IMR-90 (cell line): Measurements from ENCODE around the gene ZNF862. TPM values are rescaled to one million over a fixed set of nuclear protein-coding genes. Genes with fewer than 3 reads are reported as not detected.

Experiments
- ATAC-seq: fragments of 200-7000 bp; cut with Tn5 transposase; 2 replicates; pipeline ENCODE4 v1.9.1; 2020; ENCODE audit warnings: low read depth, mild to moderate bottlenecking, moderate library complexity
- BruUV-seq: library from RNA; stranded (reverse); fragments of 400-500 nt; replicated peaks from 2 replicates; lab custom pipeline; 2021; lab: Mats Ljungman, UMichigan
- CTCF ChIA-PET: fragments of 300-600 bp; formaldehyde crosslinking; extraction: SDS; loops from one replicate; lab custom pipeline; 2021; ENCODE audit warnings: antibody characterized with exemption; lab: Yijun Ruan, JAX
- POLR2A ChIA-PET: fragments of 300-600 bp; sonication (Branson Sonifier 250); formaldehyde crosslinking; loops from one replicate; lab custom pipeline; 2022; ENCODE audit warnings: antibody characterized with exemption; ENCODE audit not compliant: unreplicated experiment; lab: Charles Lee
- DNase-seq: peaks from one replicate; pipeline ENCODE4 v3.0.0; 2013
- H2AFZ ChIP-seq: replicated peaks from 2 replicates; pipeline ENCODE3; 2013; ENCODE audit warnings: low read length, mild to moderate bottlenecking; ENCODE audit not compliant: poor library complexity
- H2AK5ac ChIP-seq: 2 replicates; pipeline ENCODE4 v1.6.1; 2013; ENCODE audit warnings: low read depth, low read length, inconsistent platforms
- H2AK9ac ChIP-seq: replicated peaks from 2 replicates; pipeline ENCODE3; 2013; ENCODE audit warnings: mild to moderate bottlenecking, low read depth, low read length, moderate library complexity; ENCODE audit not compliant: poor library complexity
- H2BK120ac ChIP-seq: 2 replicates; pipeline ENCODE4 v1.6.1; 2013; ENCODE audit warnings: low read depth, low read length, inconsistent platforms
- H2BK15ac ChIP-seq: 3 replicates; pipeline ENCODE4 v1.6.1; 2013; ENCODE audit warnings: low read depth, low read length, inconsistent platforms
- H2BK20ac ChIP-seq: 2 replicates; pipeline ENCODE4 v1.6.1; 2013; ENCODE audit warnings: low read depth, mild to moderate bottlenecking, inconsistent platforms, low read length, moderate library complexity
- H2BK5ac ChIP-seq: 2 replicates; pipeline ENCODE4 v1.6.1; 2013; ENCODE audit warnings: mild to moderate bottlenecking, low read depth, low read length, inconsistent platforms; ENCODE audit not compliant: poor library complexity, severe bottlenecking
- H3K14ac ChIP-seq: replicated peaks from 2 replicates; pipeline ENCODE4 v1.6.1; 2013; ENCODE audit warnings: low read depth, low read length, inconsistent platforms
- H3K18ac ChIP-seq: 2 replicates; pipeline ENCODE4 v1.6.1; 2013; ENCODE audit warnings: low read depth, low read length, control low read depth
- H3K23ac ChIP-seq: 2 replicates; pipeline ENCODE4 v1.6.1; 2013; ENCODE audit warnings: low read depth, low read length, inconsistent platforms
- H3K27ac ChIP-seq: 2 replicates; pipeline ENCODE4 v1.5.1; 2013; ENCODE audit warnings: mild to moderate bottlenecking, control low read depth, low read length; ENCODE audit not compliant: insufficient read depth
- H3K27me3 ChIP-seq: 2 replicates; pipeline ENCODE4 v1.6.1; 2013; ENCODE audit warnings: low read length; ENCODE audit not compliant: control insufficient read depth, insufficient read depth
- H3K36me3 ChIP-seq: 2 replicates; pipeline ENCODE4 v1.6.1; 2013; ENCODE audit warnings: low read length, mixed read lengths; ENCODE audit not compliant: control insufficient read depth, insufficient read depth
- H3K4ac ChIP-seq: 2 replicates; pipeline ENCODE4 v1.6.1; 2013; ENCODE audit warnings: low read depth, low read length, inconsistent platforms
- H3K4me1 ChIP-seq: 2 replicates; pipeline ENCODE4 v1.6.1; 2013; ENCODE audit warnings: low read length, mixed read lengths; ENCODE audit not compliant: control insufficient read depth, insufficient read depth
- H3K4me2 ChIP-seq: 2 replicates; pipeline ENCODE4 v1.6.1; 2013; ENCODE audit warnings: low read depth, mild to moderate bottlenecking, control low read depth, low read length, moderate library complexity
- H3K4me3 ChIP-seq: 2 replicates; pipeline ENCODE4 v1.5.1; 2013; ENCODE audit warnings: low read depth, mild to moderate bottlenecking, control low read depth, low read length, moderate library complexity; ENCODE audit not compliant: insufficient read depth
- H3K56ac ChIP-seq: 2 replicates; pipeline ENCODE4 v1.6.1; 2013; ENCODE audit warnings: low read length, inconsistent platforms; ENCODE audit not compliant: insufficient read depth; ENCODE audit errors: extremely low read depth
- H3K79me1 ChIP-seq, 2 experiments: 2 replicates each; pipeline ENCODE4 v1.6.1; 2013; ENCODE audit warnings: low read length in 2 of 2, inconsistent platforms in 1 of 2, low read depth in 1 of 2
- H3K9ac ChIP-seq: 2 replicates; pipeline ENCODE4 v1.6.1; 2013; ENCODE audit warnings: low read depth, low read length, control low read depth
- H3K9me1 ChIP-seq: 2 replicates; pipeline ENCODE4 v1.6.1; 2013; ENCODE audit warnings: low read length, inconsistent platforms; ENCODE audit not compliant: insufficient read depth
- H3K9me3 ChIP-seq: 2 replicates; pipeline ENCODE4 v1.6.1; 2013; ENCODE audit warnings: low read length; ENCODE audit not compliant: control insufficient read depth, insufficient read depth
- H4K20me1 ChIP-seq: 2 replicates; pipeline ENCODE4 v1.6.1; 2013; ENCODE audit warnings: low read length, inconsistent platforms; ENCODE audit not compliant: insufficient read depth
- H4K5ac ChIP-seq: 2 replicates; pipeline ENCODE4 v1.6.1; 2013; ENCODE audit warnings: mild to moderate bottlenecking, low read depth, low read length, control low read depth
- H4K8ac ChIP-seq, 2 experiments: 2 replicates each; pipeline ENCODE4 v1.6.1; 2013; ENCODE audit warnings: low read depth in 2 of 2, low read length in 2 of 2, control low read depth in 1 of 2, inconsistent platforms in 1 of 2
- H4K91ac ChIP-seq: 2 replicates; pipeline ENCODE4 v1.6.1; 2013; ENCODE audit warnings: low read depth, low read length, inconsistent platforms; ENCODE audit not compliant: insufficient read depth
- BHLHE40 ChIP-seq: fragments of 150-350 bp; IDR thresholded peaks from 2 replicates; pipeline ENCODE4 v1.6.1; 2016; ENCODE audit warnings: mild to moderate bottlenecking, low read depth, low read length
- WGBS, 2 experiments: methylation state at CpG; one replicate each; pipeline versions ENCODE4 v1.1.5 to v1.1.7; 2013; ENCODE audit warnings: missing lambda C conversion rate in 2 of 2; ENCODE audit not compliant: insufficient read length in 1 of 2; ENCODE audit errors: extremely low coverage in 2 of 2; 5-methylcytosine and 5-hydroxymethylcytosine counted together
- dilution Hi-C: fragments of 300-500 bp; cut with HindIII; formaldehyde crosslinking; loops from one replicate; pipeline ENCODE4 v1.14.3; 2018; ENCODE audit warnings: low sequenced_read_pairs; ENCODE audit not compliant: unreplicated experiment
- in situ Hi-C: fragments of 300-500 bp; cut with MboI; formaldehyde crosslinking; loops from 3 replicates; pipeline ENCODE4 v1.14.3; 2019; ENCODE audit warnings: low sequenced_read_pairs, inconsistent platforms, mixed read lengths
- intact Hi-C: fragments of 100-400 bp; cut with micrococcal nuclease; formaldehyde crosslinking; loops from 2 replicates; pipeline ENCODE4 v1.10.0; 2022
- polyA plus RNA-seq, 3 experiments: library from polyadenylated mRNA; depleted of rRNA; stranded (reverse); fragments of >200 nt; gene quantifications; 2 replicates each; pipeline ENCODE4 v1.2.3, GENCODE V29; 2012; ENCODE audit warnings: low replicate concordance in 1 of 3
- total RNA-seq: library from RNA; depleted of rRNA; stranded (reverse); fragments of >200 nt; gene quantifications from 2 replicates; pipeline ENCODE4 v1.2.3, GENCODE V29; 2012
- TF ChIP-seq, protein P1 (sequence below): conservative IDR thresholded peaks from 2 replicates; pipeline ENCODE4 v1.5.1; 2012; ENCODE audit warnings: mild to moderate bottlenecking, low read depth, low read length, improper control_type of control experiment
- TF ChIP-seq, protein P2 (sequence below): fragments of 150-350 bp; IDR thresholded peaks from 2 replicates; pipeline ENCODE4 v1.6.1; 2016; ENCODE audit warnings: low read depth, mild to moderate bottlenecking, low read length, moderate library complexity, borderline replicate concordance

Gene ZNF862
- total and polyA plus RNA-seq, 2 of the 4 experiments (the other 2 are of a cell fraction): 5.9 to 10.8 TPM

DNA sequence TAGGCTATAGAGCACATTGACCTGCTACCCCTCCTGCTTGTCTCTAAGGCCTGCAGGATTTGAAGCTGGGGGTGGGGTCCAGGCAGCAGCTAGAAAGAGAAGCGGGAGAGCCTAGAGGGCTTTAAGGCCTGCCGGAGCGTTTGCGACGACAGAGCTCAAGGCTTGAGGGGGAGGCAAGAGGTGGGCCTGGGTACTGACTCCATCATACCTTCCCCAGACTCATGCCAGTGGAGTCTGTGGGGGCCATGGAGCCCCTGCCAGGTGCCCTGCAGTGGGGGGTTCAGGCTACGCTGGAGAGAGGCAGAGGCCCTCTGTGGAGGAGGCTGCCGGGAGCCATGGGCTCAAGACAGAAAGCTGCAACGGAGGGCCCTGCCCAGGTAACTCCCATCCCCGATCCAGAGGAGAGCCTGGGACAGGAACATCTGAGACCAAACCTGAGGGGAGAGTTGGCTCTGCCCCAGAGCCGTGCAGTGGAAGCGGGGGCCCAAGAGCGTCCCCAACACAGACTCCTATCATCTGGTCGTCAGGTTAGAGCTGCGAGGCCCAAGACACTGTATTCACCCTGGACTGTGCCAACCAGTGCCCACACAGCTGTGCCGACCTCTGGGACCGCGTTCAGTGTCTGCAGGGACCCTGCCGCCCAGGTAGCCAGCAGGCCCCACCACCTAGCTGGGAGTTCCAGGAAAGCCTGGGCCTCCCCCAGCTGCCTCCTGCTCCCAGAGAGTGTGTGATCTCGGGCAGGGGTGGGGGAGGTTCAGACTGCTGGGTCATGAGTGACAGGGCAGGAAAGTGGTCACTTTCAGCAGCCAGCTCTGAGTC lies 13.2 kb upstream of the ZNF862 start:
- WGBS, 2 experiments: 59% methylated on average over 4 of the region's 19 CpGs; no CpG with 5 or more reads in 1 of the 2 experiments
- in situ Hi-C loops: no loop called here
- H3K4me1 ChIP-seq: no peaks in the 10 kb centered on the region

More for the DNA sequence above, 13.2 kb upstream of the ZNF862 start:
- Histone ChIP-seq H4K8ac (no peak overlapping the region), H3K56ac (no peak overlapping the region), H3K36me3 (no peaks in the 10 kb centered on the region), H2AFZ (peak overlapping the region; percentile 43), H2BK15ac (no peak overlapping the region), H3K9ac (no peak overlapping the region), H2AK9ac (no peak overlapping the region), H2BK5ac (no peak overlapping the region), H3K14ac (no peak overlapping the region), H3K18ac (no peak overlapping the region), H2BK120ac (no peak overlapping the region), H3K4ac (no peak overlapping the region), H4K20me1 (no peaks in the 10 kb centered on the region), H3K23ac (no peak overlapping the region), H3K4me2 (no peak overlapping the region), H4K5ac (no peak overlapping the region), H3K27ac (no peak overlapping the region), H3K4me3 (no peak overlapping the region), H3K79me1 (no peaks in the 10 kb centered on the region), H3K9me1 (no peaks in the 10 kb centered on the region), H2AK5ac (no peak overlapping the region), H2BK20ac (no peak overlapping the region), H3K27me3 (peaks cover 12% of the 10 kb centered on the region; the same call in 1 of the 2 replicates), H3K9me3 (no peaks in the 10 kb centered on the region), H4K91ac (no peak overlapping the region)
- TF ChIP-seq, protein P1, sequence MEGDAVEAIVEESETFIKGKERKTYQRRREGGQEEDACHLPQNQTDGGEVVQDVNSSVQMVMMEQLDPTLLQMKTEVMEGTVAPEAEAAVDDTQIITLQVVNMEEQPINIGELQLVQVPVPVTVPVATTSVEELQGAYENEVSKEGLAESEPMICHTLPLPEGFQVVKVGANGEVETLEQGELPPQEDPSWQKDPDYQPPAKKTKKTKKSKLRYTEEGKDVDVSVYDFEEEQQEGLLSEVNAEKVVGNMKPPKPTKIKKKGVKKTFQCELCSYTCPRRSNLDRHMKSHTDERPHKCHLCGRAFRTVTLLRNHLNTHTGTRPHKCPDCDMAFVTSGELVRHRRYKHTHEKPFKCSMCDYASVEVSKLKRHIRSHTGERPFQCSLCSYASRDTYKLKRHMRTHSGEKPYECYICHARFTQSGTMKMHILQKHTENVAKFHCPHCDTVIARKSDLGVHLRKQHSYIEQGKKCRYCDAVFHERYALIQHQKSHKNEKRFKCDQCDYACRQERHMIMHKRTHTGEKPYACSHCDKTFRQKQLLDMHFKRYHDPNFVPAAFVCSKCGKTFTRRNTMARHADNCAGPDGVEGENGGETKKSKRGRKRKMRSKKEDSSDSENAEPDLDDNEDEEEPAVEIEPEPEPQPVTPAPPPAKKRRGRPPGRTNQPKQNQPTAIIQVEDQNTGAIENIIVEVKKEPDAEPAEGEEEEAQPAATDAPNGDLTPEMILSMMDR: no peak
- no peak for TF ChIP-seq BHLHE40
- TF ChIP-seq, protein P2, sequence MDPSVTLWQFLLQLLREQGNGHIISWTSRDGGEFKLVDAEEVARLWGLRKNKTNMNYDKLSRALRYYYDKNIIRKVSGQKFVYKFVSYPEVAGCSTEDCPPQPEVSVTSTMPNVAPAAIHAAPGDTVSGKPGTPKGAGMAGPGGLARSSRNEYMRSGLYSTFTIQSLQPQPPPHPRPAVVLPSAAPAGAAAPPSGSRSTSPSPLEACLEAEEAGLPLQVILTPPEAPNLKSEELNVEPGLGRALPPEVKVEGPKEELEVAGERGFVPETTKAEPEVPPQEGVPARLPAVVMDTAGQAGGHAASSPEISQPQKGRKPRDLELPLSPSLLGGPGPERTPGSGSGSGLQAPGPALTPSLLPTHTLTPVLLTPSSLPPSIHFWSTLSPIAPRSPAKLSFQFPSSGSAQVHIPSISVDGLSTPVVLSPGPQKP: no peak
- BruUV-seq: no TSS peak
- POLR2A ChIA-PET: no interaction called here
- CTCF ChIA-PET: no interaction called here
- ATAC-seq: no peak; the same call in 1 of the 2 replicates
- no peak for DNase-seq
- intact Hi-C loops (no loop called here), dilution Hi-C loops (no loop called here)
